Memory B cell (primary cell): Measurements from ENCODE around the gene ICAM1.

ENCODE experiments used
- ATAC-seq: fragments of 150-1000 bp; cut with Tn5 transposase; 2 replicates; pipeline ENCODE4 v1.10.0; 2021; ENCODE audit warnings: low read depth, mild to moderate bottlenecking, moderate library complexity
- DNase-seq, 2 donors: peaks; one replicate each; pipeline ENCODE4 v3.0.0; 2022; ENCODE audit warnings: low spot score in 2 of 2
- H3K27ac Mint-ChIP-seq: one replicate; pipeline ENCODE4 v1.8.0; 2022; ENCODE audit warnings: mild to moderate bottlenecking, moderate library complexity, mixed read lengths
- H3K27me3 Mint-ChIP-seq: one replicate; pipeline ENCODE4 v1.8.0; 2022; ENCODE audit warnings: mixed read lengths
- H3K36me3 Mint-ChIP-seq: one replicate; pipeline ENCODE4 v1.8.0; 2022; ENCODE audit warnings: mild to moderate bottlenecking, mixed read lengths
- H3K4me1 Mint-ChIP-seq: one replicate; pipeline ENCODE4 v1.8.0; 2022; ENCODE audit warnings: mixed read lengths
- H3K4me3 Mint-ChIP-seq: one replicate; pipeline ENCODE4 v1.8.0; 2022; ENCODE audit warnings: mild to moderate bottlenecking, moderate library complexity, mixed read lengths
- H3K9me3 Mint-ChIP-seq: one replicate; pipeline ENCODE4 v1.8.0; 2022; ENCODE audit warnings: mixed read lengths

Gene ICAM1

GRCh38 chr19:10290357-10290875, 19.5 kb downstream of the ICAM1 start:
- no peaks in the 10 kb centered on the region for H3K9me3 Mint-ChIP-seq
- peak overlapping the region; percentile 85 for H3K27ac Mint-ChIP-seq
- peaks cover 36% of the 10 kb centered on the region for H3K4me1 Mint-ChIP-seq
- DNase-seq (peak; percentile 29 to 47), ATAC-seq (no peak)
- H3K36me3 Mint-ChIP-seq: no peaks in the 10 kb centered on the region
- peak overlapping the region; percentile 81 for H3K4me3 Mint-ChIP-seq
- peaks cover 24% of the 10 kb centered on the region for H3K27me3 Mint-ChIP-seq

DNA sequence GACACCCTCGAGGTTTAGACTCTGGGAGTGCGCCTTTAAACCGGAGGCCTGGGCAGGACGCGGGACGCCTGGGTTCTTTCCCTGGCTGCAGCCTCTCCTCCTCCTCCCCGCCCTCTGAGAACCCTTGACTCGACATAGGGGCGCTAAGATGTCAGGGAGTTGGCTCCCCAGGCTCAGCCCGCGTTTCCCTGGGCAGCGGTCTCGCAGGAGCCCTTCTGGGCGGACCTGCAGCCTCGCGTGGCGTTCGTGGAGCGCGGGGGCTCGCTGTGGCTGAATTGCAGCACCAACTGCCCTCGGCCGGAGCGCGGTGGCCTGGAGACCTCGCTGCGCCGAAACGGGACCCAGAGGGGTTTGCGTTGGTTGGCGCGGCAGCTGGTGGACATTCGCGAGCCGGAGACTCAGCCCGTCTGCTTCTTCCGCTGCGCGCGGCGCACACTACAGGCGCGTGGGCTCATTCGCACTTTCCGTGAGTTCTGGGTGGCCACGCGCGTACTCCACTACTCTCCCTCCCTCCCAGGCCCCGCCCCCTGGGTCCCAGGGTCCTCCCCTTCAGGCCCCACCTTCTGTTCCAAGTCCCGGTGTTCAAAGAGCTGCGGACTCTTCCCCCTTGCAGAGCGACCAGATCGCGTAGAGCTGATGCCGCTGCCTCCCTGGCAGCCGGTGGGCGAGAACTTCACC, 20.1 kb downstream of the ICAM1 start:
- H3K36me3 Mint-ChIP-seq: no peaks in the 10 kb centered on the region
- DNase-seq (peak; percentile 42 to 48), ATAC-seq (peak; percentile 9)
- peaks cover 27% of the 10 kb centered on the region for H3K27me3 Mint-ChIP-seq
- no peaks in the 10 kb centered on the region for H3K9me3 Mint-ChIP-seq
- peaks cover 39% of the 10 kb centered on the region for H3K4me1 Mint-ChIP-seq
- H3K27ac Mint-ChIP-seq: peak overlapping the region; percentile 85
- H3K4me3 Mint-ChIP-seq: peak overlapping the region; percentile 81

DNA sequence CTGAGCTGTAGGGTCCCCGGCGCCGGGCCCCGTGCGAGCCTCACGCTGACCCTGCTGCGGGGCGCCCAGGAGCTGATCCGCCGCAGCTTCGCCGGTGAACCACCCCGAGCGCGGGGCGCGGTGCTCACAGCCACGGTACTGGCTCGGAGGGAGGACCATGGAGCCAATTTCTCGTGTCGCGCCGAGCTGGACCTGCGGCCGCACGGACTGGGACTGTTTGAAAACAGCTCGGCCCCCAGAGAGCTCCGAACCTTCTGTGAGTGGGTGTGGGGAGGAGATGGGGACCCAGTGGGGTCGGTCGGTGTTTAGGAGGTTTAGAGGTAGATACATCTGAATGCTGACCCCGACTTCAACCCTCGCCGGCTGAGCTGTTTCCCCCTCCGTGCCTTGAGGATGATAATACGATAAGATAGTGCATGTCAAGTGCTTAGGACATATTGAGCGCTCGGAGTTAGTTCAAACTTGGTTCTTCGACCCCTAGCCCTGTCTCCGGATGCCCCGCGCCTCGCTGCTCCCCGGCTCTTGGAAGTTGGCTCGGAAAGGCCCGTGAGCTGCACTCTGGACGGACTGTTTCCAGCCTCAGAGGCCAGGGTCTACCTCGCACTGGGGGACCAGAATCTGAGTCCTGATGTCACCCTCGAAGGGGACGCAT, 20.8 kb downstream of the ICAM1 start:
- peaks cover 27% of the 10 kb centered on the region for H3K27me3 Mint-ChIP-seq
- H3K4me3 Mint-ChIP-seq: peak overlapping the region; percentile 81
- peak overlapping the region; percentile 85 for H3K27ac Mint-ChIP-seq
- no peaks in the 10 kb centered on the region for H3K9me3 Mint-ChIP-seq
- H3K36me3 Mint-ChIP-seq: no peaks in the 10 kb centered on the region
- ATAC-seq: no peak
- DNase-seq: peak; percentile 33 to 61
- H3K4me1 Mint-ChIP-seq: peaks cover 39% of the 10 kb centered on the region

DNA sequence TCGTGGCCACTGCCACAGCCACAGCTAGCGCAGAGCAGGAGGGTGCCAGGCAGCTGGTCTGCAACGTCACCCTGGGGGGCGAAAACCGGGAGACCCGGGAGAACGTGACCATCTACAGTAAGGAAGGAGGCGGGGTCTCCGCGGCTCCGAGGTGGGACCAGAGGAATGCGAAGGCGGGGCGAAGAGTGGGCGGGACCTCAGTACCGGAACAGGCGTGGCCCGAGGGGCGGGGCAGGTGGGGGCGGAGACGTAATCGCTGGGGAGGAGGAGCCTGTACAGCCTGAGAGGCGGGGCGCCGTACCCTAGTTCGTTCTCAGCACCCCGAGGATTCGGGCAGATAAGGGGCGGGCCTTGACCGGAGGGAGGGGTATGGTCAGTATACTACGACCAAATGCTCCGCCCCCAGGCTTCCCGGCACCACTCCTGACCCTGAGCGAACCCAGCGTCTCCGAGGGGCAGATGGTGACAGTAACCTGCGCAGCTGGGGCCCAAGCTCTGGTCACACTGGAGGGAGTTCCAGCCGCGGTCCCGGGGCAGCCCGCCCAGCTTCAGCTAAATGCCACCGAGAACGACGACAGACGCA, 21.4 kb downstream of the ICAM1 start:
- peak; percentile 31 for ATAC-seq
- H3K27ac Mint-ChIP-seq: peak overlapping the region; percentile 85

DNA sequence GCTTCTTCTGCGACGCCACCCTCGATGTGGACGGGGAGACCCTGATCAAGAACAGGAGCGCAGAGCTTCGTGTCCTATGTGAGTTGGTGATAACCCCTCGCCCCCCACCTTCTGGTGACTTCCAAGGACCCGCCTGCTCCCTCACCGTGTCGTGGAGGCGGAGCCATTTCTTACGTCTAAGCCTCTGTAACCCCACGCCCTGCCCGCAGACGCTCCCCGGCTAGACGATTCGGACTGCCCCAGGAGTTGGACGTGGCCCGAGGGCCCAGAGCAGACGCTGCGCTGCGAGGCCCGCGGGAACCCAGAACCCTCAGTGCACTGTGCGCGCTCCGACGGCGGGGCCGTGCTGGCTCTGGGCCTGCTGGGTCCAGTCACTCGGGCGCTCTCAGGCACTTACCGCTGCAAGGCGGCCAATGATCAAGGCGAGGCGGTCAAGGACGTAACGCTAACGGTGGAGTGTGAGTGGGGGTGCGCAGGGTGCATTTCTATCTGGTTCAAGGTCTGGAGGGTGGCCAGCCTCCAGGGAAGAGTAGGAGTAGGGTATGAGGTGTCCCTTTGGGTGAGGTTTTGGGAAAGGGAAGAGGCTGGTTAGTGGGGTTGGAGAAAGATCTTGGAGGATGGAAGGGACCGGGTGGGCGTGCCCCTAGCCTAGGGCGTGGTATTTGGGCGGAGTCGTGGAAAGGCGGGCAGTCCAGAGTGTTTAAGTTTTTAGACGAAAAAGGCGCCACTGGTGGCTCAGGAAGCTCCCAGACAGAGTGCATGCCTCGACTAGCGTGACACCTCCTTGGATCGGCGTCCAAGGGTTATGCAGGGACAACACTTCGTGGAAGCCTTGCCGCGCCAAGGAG, 22.1 kb downstream of the ICAM1 start:
- Mint-ChIP-seq H3K27me3 (peaks cover 24% of the 10 kb centered on the region), H3K27ac (peak overlapping the region; percentile 68), H3K36me3 (no peaks in the 10 kb centered on the region), H3K9me3 (no peaks in the 10 kb centered on the region), H3K4me1 (peaks cover 35% of the 10 kb centered on the region), H3K4me3 (peak overlapping the region; percentile 33)
- ATAC-seq (no peak), DNase-seq (no peak)

More for the DNA sequence above, 21.4 kb downstream of the ICAM1 start:
- peaks cover 39% of the 10 kb centered on the region for H3K4me1 Mint-ChIP-seq
- DNase-seq: peak; percentile 45 to 68
- H3K27me3 Mint-ChIP-seq: peaks cover 27% of the 10 kb centered on the region
- H3K4me3 Mint-ChIP-seq: peak overlapping the region; percentile 81
- no peaks in the 10 kb centered on the region for H3K36me3 Mint-ChIP-seq
- H3K9me3 Mint-ChIP-seq: no peaks in the 10 kb centered on the region

GRCh38 chr19:10293637-10294367, 22.9 kb downstream of the ICAM1 start:
- no peak for DNase-seq
- Mint-ChIP-seq H3K27me3 (peaks cover 22% of the 10 kb centered on the region), H3K27ac (peak overlapping the region; percentile 68), H3K4me1 (peaks cover 31% of the 10 kb centered on the region), H3K9me3 (no peaks in the 10 kb centered on the region), H3K4me3 (no peak overlapping the region), H3K36me3 (no peaks in the 10 kb centered on the region)
- no peak for ATAC-seq

GRCh38 chr19:10294368-10294697, 23.4 kb downstream of the ICAM1 start:
- no peak for DNase-seq
- Mint-ChIP-seq H3K27me3 (peaks cover 21% of the 10 kb centered on the region), H3K36me3 (no peaks in the 10 kb centered on the region), H3K4me3 (peak overlapping the region; percentile 47), H3K4me1 (peaks cover 28% of the 10 kb centered on the region), H3K27ac (no peak overlapping the region), H3K9me3 (no peaks in the 10 kb centered on the region)
- no peak for ATAC-seq

DNA sequence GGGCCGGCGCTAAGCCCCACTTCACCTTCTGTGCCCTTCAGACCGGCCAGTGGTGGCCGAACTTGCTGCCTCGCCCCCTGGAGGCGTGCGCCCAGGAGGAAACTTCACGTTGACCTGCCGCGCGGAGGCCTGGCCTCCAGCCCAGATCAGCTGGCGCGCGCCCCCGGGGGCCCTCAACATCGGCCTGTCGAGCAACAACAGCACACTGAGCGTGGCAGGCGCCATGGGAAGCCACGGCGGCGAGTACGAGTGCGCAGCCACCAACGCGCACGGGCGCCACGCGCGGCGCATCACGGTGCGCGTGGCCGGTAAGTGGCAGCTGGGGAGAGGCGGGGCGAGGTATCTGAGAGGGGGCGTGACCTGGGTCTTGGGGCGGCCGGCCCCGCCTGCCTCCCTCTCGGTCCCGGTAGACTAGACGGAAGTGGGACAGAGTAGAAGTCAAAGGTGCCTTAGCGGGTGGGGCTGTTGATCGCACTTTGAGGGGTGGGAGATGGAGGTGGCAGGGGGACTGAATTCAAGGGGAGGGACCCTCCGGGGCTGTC, 24.5 kb downstream of the ICAM1 start:
- no peaks in the 10 kb centered on the region for H3K36me3 Mint-ChIP-seq
- peak overlapping the region; percentile 80 for H3K27ac Mint-ChIP-seq
- H3K4me3 Mint-ChIP-seq: peak overlapping the region; percentile 80
- H3K4me1 Mint-ChIP-seq: peaks cover 23% of the 10 kb centered on the region
- ATAC-seq (peak; percentile 75), DNase-seq (peak; percentile 65 to 72)
- peaks cover 19% of the 10 kb centered on the region for H3K27me3 Mint-ChIP-seq
- no peaks in the 10 kb centered on the region for H3K9me3 Mint-ChIP-seq

DNA sequence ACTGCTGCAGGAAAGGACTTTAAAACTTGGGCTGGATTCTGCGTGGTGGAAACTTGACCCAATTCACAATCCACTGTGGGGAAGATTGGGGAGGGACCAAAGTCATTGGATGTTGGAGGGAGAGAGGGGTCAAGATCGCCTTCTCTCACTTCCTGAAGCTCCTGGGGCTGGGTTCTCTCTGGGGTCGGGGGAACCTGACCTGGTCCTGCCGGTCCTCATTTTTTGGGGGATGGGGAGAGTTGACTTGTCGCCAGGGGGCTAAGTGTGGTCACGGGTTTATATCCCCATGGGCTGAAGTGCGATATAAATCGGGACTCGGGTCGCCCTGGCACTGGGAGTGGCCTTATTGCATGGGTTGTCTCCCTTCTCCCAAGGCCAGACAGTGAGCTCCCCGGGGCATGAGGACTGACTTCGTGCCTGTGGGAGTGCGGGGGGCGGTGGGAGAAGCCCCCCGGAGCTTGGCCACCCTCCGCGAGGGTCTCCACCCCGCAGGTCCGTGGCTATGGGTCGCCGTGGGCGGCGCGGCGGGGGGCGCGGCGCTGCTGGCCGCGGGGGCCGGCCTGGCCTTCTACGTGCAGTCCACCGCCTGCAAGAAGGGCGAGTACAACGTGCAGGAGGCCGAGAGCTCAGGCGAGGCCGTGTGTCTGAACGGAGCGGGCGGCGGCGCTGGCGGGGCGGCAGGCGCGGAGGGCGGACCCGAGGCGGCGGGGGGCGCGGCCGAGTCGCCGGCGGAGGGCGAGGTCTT, 25.1 kb downstream of the ICAM1 start:
- Mint-ChIP-seq H3K27me3 (peaks cover 15% of the 10 kb centered on the region), H3K4me3 (peak overlapping the region; percentile 80), H3K9me3 (no peaks in the 10 kb centered on the region), H3K4me1 (peaks cover 18% of the 10 kb centered on the region), H3K36me3 (no peaks in the 10 kb centered on the region), H3K27ac (peak overlapping the region; percentile 80)
- ATAC-seq: no peak
- DNase-seq: no peak

DNA sequence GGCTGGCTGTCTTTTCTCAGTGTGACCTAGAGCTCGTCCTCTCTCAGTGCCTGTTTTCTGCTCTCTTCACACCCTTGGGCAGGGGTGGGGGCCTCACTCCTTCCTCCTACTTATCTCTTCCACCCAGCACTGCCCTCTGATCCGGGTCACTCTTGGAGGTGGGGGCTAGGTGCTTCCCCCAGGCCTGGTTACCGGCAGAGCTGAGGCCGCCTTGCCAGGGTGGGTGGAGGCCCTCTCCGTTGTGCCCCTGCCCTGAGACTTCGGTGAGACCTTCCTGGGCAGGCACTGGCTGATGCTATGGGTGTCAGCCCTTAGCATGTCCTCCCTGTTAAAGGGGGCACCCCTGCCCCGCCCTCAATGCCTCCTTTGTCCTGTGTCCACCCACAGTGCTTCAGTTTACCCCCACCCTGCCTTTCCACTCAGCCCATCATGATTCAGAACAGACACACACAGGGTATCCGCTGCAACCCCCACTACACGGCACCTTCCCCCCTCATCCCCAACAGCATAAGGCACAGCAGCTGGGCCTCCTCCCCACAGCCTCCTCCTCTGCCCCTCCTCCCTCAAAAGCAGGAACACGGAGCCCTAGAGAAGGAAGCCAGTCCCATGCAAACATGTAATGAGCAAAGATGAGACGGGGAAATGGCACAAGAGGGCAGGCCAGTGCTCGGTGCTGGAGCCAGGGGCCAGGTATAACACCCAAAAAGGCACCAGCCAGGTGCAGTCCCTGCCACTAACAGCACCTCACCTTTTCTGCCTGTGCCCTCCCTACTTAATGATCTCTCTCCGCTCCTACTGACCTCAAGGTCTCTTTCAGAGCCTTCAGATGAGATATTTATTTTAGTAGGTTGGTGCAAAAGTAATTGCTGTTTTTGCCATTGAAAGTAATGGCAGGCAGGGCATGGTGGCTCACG, 28.9 kb downstream of the ICAM1 start:
- Mint-ChIP-seq H3K27ac (no peak overlapping the region), H3K4me1 (peaks cover 5% of the 10 kb centered on the region), H3K9me3 (no peaks in the 10 kb centered on the region), H3K36me3 (no peaks in the 10 kb centered on the region), H3K4me3 (no peak overlapping the region), H3K27me3 (peaks cover 4% of the 10 kb centered on the region)
- ATAC-seq: no peak
- no peak for DNase-seq

DNA sequence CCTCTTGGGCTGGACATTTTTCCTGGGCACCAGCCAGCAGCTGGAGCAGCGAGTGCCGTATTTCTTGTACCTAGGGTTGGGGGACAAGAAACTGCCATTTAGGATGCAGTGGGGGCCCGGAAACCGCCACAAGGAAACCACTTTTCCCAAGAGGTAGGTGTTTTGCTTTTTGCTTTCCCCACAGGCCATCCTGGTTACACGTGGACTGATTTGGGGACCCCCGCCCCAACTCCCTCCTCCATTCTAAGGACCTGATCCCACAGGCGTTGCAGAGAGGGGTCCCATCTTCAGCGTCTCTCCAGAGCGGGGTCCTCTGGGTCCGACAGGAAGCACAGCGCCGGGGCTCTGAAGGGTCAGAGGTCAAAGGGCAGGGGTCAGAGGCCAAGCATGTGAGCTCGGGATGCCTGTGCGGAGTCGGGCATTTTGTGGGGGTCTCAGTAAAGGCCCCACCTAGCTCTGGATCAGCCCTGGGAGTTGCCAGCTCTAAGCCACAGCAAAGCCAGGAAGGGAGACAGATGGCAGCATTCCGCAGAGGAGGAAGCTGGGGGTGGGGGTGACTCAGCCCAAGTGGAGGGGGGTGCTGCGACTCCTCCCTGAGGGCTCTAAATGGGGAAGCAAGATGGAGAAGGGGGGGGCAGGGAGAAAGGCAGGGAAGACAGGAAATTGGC, 34.4 kb downstream of the ICAM1 start:
- ATAC-seq (no peak), DNase-seq (no peak)
- H3K27me3 Mint-ChIP-seq: no peaks in the 10 kb centered on the region
- no peaks in the 10 kb centered on the region for H3K4me1 Mint-ChIP-seq
- no peak overlapping the region for H3K4me3 Mint-ChIP-seq
- peaks cover 6% of the 10 kb centered on the region for H3K36me3 Mint-ChIP-seq
- no peaks in the 10 kb centered on the region for H3K9me3 Mint-ChIP-seq
- H3K27ac Mint-ChIP-seq: no peak overlapping the region
